NB4 (cell line): ENCODE results near the gene FOXD4L1.
"Not testable (repeated sequence)": the region's sequence is repeated elsewhere in the genome, so short reads cannot be mapped to it uniquely, and the experiment has no call there.

ENCODE experiments used
- CTCF ChIP-seq: IDR thresholded peaks from one replicate; pipeline ENCODE4 v1.5.1; 2012; ENCODE audit warnings: low read depth, low read length
- MAX ChIP-seq: IDR thresholded peaks from 2 replicates; pipeline ENCODE4 v1.6.1; 2011; ENCODE audit warnings: low read depth, low read length
- MYC ChIP-seq: IDR thresholded peaks from 2 replicates; pipeline ENCODE4 v1.6.1; 2011; ENCODE audit warnings: low read depth, low read length
- POLR2A ChIP-seq: IDR thresholded peaks from 2 replicates; pipeline ENCODE4 v1.6.1; 2011; ENCODE audit warnings: mild to moderate bottlenecking; ENCODE audit not compliant: insufficient read length; ENCODE audit errors: extremely low read depth

- TF ChIP-seq CTCF, POLR2A, MAX, MYC: not testable (repeated sequence)
These were observed 9.7 kb downstream of the FOXD4L1 start for GRCh38 chr2:113508187-113508586.
